ENCODE results near the gene BTRC. TPM values are rescaled to one million over a fixed set of nuclear protein-coding genes. Genes with fewer than 3 reads are reported as not detected.

Gene BTRC
- polyA plus RNA-seq, 3 donors: 2.8 to 4.3 (median 3.1) TPM

- Mint-ChIP-seq H3K9me3 (no peaks in the 10 kb centered on the region), H3K4me3 (no peak overlapping the region)
- H3K79me2 ChIP-seq (ENCODE audit: insufficient read depth, low read length): no peaks in the 10 kb centered on the region
Measured at GRCh38 chr10:101507828-101508227, 153.9 kb downstream of the BTRC start.

GRCh38 chr10:101511938-101512337, 158.0 kb downstream of the BTRC start:
- H3K27ac ChIP-seq (ENCODE audit: low read depth in 1 of 2, low read length in 2 of 2): no peak overlapping the region
- H4K20me1 ChIP-seq (ENCODE audit: insufficient read depth, low read length): no peaks in the 10 kb centered on the region
- TF ChIP-seq CTCF (IDR thresholded peaks at IDR 0.05): no peak
- no peak overlapping the region for H2AFZ ChIP-seq (ENCODE audit: insufficient read depth, low read depth, low read length, poor library complexity, severe bottlenecking)
- H3K4me2 ChIP-seq (replicated peaks; ENCODE audit: extremely low read depth, low read length, poor library complexity, severe bottlenecking): no peak overlapping the region
- no peaks in the 10 kb centered on the region for H3K9me3 ChIP-seq (replicated peaks in 1 of 2; ENCODE audit: control insufficient read depth in 1 of 2, insufficient read depth in 1 of 2, low read length in 2 of 2)
- peaks cover 0 to 3% (median 0%) of the 10 kb centered on the region in 3 donors for H3K27me3 Mint-ChIP-seq (ENCODE audit: low read depth in 3 of 3)
- H3K36me3 ChIP-seq (replicated peaks in 1 of 2; ENCODE audit: control insufficient read depth in 1 of 2, insufficient read depth in 2 of 2, low read length in 2 of 2): no peaks in the 10 kb centered on the region
- H3K4me3 Mint-ChIP-seq: no peak overlapping the region
- no peak for DNase-seq
- H3K9me3 Mint-ChIP-seq: peaks cover 0 to 7% (median 1%) of the 10 kb centered on the region in 7 donors
- H3K4me1 Mint-ChIP-seq: no peaks in the 10 kb centered on the region
- intact Hi-C loops (cut with micrococcal nuclease): no loop called here
- no peaks in the 10 kb centered on the region for H3K4me1 ChIP-seq (ENCODE audit: control insufficient read depth in 1 of 2, insufficient read depth in 2 of 2, low read length in 2 of 2)
- no peak overlapping the region for H3K4me3 ChIP-seq (replicated peaks in 1 of 3; ENCODE audit: low read depth in 2 of 3, low read length in 3 of 3)
- H3K79me2 ChIP-seq (ENCODE audit: insufficient read depth, low read length): no peaks in the 10 kb centered on the region
- no peak overlapping the region for H3K9ac ChIP-seq (ENCODE audit: insufficient read depth, low read length, poor library complexity, severe bottlenecking)
- H3K36me3 Mint-ChIP-seq: no peaks in the 10 kb centered on the region
- H3K27ac Mint-ChIP-seq: no peak overlapping the region
- H3K27me3 ChIP-seq (ENCODE audit: control insufficient read depth in 2 of 2, insufficient read depth in 2 of 2, low read length in 2 of 2): no peaks in the 10 kb centered on the region

More at GRCh38 chr10:101507828-101508227, 153.9 kb downstream of the BTRC start:
- Mint-ChIP-seq H3K4me1 (no peaks in the 10 kb centered on the region), H3K27me3 (ENCODE audit: low read depth in 3 of 3) (peaks cover 0 to 3% (median 0%) of the 10 kb centered on the region in 3 donors), H3K36me3 (no peaks in the 10 kb centered on the region), H3K27ac (no peak overlapping the region)
- no peak overlapping the region for H3K9ac ChIP-seq (ENCODE audit: insufficient read depth, low read length, poor library complexity, severe bottlenecking)
- intact Hi-C loops (cut with micrococcal nuclease): no loop called here
- H3K27ac ChIP-seq (ENCODE audit: low read depth in 1 of 2, low read length in 2 of 2): no peak overlapping the region
- no peaks in the 10 kb centered on the region for H3K4me1 ChIP-seq (ENCODE audit: control insufficient read depth in 1 of 2, insufficient read depth in 2 of 2, low read length in 2 of 2)
- no peaks in the 10 kb centered on the region for H3K36me3 ChIP-seq (replicated peaks in 1 of 2; ENCODE audit: control insufficient read depth in 1 of 2, insufficient read depth in 2 of 2, low read length in 2 of 2)
- no peak overlapping the region for H2AFZ ChIP-seq (ENCODE audit: insufficient read depth, low read depth, low read length, poor library complexity, severe bottlenecking)
- TF ChIP-seq CTCF (IDR thresholded peaks at IDR 0.05): no peak
- no peak for DNase-seq
- no peaks in the 10 kb centered on the region for H3K9me3 ChIP-seq (replicated peaks in 1 of 2; ENCODE audit: control insufficient read depth in 1 of 2, insufficient read depth in 1 of 2, low read length in 2 of 2)
- H3K4me2 ChIP-seq (replicated peaks; ENCODE audit: extremely low read depth, low read length, poor library complexity, severe bottlenecking): no peak overlapping the region
- no peak overlapping the region for H3K4me3 ChIP-seq (replicated peaks in 1 of 3; ENCODE audit: low read depth in 2 of 3, low read length in 3 of 3)
- H4K20me1 ChIP-seq (ENCODE audit: insufficient read depth, low read length): no peaks in the 10 kb centered on the region
- no peaks in the 10 kb centered on the region for H3K27me3 ChIP-seq (ENCODE audit: control insufficient read depth in 2 of 2, insufficient read depth in 2 of 2, low read length in 2 of 2)
